T47D (cell line): Measurements from ENCODE around the gene RASSF8.

ENCODE experiments used
- DNase-seq, 2 experiments: peaks; one replicate each; pipeline versions ENCODE4 v3.0.0 to v3.0.0-alpha.2; 2011 to 2012; ENCODE audit warnings: low read depth in 1 of 2, low spot score in 1 of 2
- JUND ChIP-seq: IDR thresholded peaks from 2 replicates; pipeline ENCODE4 v1.6.1; 2012; ENCODE audit warnings: low read depth
- in situ Hi-C: cut with HindIII; loops from 2 replicates; pipeline ENCODE4 v1.10.0; 2016; ENCODE audit warnings: low sequenced_read_pairs, low pct_unique_long_range_greater_than_20kb

Gene RASSF8

GRCh38 chr12:26101350-26101734, 142.9 kb downstream of the RASSF8 start:
- in situ Hi-C loops: no loop called here
- peak in 1 of 2 experiments; percentile 69 for DNase-seq
- TF ChIP-seq JUND: no peak

DNA sequence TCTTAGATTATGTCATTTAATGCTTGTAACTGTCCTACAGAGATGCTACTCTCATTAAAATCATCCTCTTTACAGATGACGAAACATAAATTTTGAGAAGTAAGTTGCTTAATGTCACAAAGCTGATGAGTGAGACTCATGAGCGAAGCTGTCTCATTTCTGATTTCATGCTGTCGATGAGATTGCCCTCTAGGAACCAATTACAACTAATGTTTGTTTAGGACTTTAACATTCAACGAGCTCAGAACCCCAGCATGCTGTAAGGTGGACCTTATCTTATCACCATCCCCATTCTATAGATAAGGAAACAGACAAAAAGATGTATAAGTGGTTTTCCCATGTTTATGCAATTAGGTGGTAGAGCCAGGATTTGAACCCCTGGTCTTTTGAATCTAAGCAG, 143.3 kb downstream of the RASSF8 start:
- in situ Hi-C loops: no loop called here
- no peak for TF ChIP-seq JUND

GRCh38 chr12:26102953-26103352, 144.5 kb downstream of the RASSF8 start:
- TF ChIP-seq JUND: no peak
- no peak for DNase-seq
- in situ Hi-C loops: no loop called here

More for the DNA sequence above, 143.3 kb downstream of the RASSF8 start:
- no peak for DNase-seq

- DNase-seq: no peak
- no peak for TF ChIP-seq JUND
- in situ Hi-C loops: no loop called here
These were observed 147.9 kb downstream of the RASSF8 start for GRCh38 chr12:26106347-26106746.

- in situ Hi-C loops: no loop called here
- TF ChIP-seq JUND: no peak
- no peak for DNase-seq
These were observed 150.4 kb downstream of the RASSF8 start for GRCh38 chr12:26108915-26109314.

DNA sequence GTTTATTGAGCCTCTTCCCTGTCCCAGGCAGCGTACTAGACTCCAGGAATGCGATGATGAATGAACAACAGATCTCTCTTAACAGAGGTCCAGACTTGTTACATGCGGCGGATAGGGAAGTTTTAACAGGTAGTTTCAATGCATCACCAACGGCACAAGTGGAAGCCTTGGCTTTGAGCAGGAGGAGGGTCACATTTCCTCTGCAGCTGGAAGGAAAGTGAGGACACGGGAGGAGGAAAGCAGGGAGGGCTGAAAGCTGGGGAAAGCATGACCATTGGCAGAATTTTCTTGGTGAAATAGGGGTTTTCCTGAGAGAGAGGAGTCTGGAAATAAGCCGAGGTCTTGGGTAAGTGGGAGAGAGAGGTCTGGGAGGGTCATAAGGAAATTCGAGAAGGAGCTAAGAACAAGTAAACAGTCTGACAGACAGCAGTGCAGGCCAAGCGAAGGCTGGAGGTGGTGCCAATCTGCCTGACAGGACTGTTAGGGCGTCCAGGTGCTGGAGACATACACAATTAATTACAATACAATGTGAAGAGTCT, 150.9 kb downstream of the RASSF8 start:
- in situ Hi-C loops: no loop called here
- DNase-seq: no peak
- no peak for TF ChIP-seq JUND

DNA sequence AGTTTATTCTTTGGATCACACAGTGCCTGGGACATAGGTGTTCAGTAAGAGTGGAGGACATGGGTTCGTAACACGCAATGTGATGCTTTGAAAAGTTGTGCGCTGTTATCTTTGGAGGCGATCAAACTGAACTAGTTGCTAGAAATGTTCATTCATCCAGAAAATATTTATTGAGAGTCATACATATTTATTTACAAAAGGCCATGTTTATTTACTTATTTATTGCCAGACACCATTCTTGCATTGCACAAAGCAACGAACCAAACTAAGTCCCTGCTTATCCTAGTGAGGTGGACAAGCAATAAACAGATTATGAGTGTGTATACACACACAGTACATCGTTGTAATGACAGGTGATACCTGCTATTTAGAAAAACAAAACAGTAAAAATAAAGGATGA, 153.8 kb downstream of the RASSF8 start:
- no peak for DNase-seq
- in situ Hi-C loops: no loop called here
- TF ChIP-seq JUND: no peak

DNA sequence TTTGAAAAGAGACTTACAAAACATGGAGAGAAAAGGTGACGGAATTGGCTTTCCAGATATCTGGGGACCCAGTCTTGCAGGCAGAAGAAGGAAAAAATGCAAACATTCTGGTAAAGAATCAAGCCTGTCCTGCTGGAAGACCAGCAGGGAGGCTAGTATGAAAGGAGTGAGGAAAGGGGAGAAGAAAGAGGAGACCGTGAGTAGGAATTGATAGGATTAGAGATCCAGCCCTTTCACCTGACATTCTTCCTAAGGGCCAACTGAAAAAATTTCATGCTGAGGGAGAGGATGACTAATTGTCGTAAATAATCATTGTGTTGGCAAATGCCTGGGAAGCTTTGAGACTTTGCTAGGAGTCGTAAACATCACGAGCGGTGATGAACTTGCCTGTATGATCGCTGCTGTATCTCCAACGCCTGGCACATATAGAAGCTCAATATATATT, 154.2 kb downstream of the RASSF8 start:
- in situ Hi-C loops: no loop called here

DNA sequence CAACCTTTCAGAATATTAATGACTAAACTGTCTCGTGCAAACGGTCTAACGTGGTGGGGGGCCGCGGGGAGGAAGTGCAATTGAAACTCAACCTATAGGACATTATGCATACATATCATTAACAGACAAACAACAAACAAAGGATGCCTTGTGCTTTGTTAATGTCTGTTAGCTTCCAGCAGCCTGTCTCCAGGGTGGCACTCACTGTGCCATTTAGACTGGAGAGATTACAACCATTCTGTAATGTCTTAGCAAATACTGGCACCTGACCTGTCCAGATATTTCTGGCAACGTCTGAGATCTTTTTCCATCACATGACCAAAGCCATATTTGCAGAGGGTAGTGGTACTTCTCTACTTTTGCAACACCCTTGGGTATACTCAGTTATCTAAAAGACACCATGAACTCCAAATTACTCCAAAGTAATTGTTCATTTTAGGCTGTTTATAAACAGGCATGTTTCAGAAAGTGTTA, 154.7 kb downstream of the RASSF8 start:
- in situ Hi-C loops: no loop called here
- TF ChIP-seq JUND: no peak
- DNase-seq: no peak

More for the DNA sequence above, 154.2 kb downstream of the RASSF8 start:
- TF ChIP-seq JUND: no peak
- no peak for DNase-seq

DNA sequence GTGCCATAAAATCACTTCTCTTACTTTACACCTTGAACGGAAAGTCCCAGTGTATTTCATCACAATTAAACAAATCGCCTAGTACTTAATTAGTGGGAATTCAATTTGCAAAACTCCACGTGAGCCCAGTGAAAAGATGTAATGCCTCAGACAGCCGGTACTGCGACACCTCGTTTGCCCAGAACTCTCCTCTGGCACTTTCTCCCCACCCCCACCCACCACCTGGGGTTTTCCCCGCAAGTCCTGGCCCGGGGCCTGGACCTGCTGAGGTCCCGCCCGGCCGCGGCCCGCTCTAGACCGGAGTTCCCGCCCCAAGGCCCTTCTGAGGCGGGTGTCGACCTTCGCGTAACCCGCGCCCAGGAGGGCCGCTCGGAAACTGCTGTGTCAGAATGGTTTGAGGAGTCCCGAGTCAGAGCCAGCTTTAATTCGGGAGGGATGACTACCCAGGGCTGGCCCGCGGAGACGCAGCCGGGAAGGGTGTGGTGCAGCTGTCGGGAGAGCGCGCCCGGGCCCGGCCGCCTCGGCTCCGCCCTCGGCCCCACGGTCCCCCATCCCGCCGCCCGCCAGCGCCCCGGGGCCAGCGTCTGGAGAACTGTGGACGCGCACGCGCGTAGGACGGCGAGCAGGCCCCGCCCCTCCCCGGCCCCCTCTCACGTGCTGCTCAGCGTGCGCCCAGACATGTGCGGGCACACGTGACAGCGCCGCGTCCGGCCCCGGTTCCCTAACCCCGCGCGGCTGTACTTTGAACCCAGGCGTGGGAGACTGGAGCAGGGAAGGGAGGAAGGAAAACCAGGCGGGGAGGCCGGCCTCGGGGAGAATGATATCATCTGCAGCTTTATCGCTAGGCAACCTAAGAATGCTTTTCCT, 155.6 kb downstream of the RASSF8 start:
- TF ChIP-seq JUND: no peak
- peak; percentile 87 to 88 for DNase-seq
- in situ Hi-C loops: no loop called here

DNA sequence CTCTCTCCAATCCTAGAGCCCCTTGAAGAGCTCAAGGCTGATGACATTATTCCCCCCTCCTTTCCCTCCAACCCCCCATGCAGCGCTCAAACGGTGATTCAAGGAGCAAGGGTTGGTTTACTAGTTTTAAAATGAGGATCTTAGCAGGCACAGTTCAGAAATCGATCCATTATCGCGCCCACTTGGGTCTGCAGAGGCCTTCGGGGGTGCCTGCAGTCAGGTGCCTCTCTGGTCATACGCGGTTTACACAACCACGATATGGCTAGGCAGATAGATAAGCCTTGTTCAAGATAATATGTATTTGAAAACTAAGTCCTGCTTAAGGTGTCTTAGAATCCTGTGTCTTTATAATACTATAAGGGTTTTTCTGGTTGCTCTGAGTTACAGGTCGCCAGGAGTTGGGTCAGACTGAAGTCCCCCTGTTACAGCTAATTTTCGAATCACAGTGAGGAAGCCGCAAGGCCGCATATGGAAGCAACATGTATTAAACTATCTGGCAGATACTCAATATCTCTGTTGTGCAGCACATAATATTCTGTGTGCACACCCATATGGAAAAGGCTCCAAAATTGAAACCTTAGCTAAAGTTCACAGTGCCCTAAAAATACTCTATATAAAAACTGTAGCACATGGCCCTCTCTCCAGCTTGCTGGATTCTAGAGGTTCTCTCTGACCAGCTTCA, 156.4 kb downstream of the RASSF8 start:
- TF ChIP-seq JUND: no peak
- no peak for DNase-seq
- in situ Hi-C loops: no loop called here

- in situ Hi-C loops: no loop called here
- no peak for TF ChIP-seq JUND
- no peak for DNase-seq
These were observed 158.6 kb downstream of the RASSF8 start for GRCh38 chr12:26116829-26117715.
